Nephron (organoid): ENCODE results near the gene CLIP3.

Experiments
- H3K27ac Mint-ChIP-seq, 3 experiments: 2 replicates each; pipeline ENCODE4 v1.8.0; 2020; ENCODE audit warnings: mixed read lengths in 3 of 3, mild to moderate bottlenecking in 2 of 3, moderate library complexity in 1 of 3
- H3K27me3 Mint-ChIP-seq: 2 replicates; pipeline ENCODE4 v1.8.0; 2021; ENCODE audit warnings: low read depth, mild to moderate bottlenecking, moderate library complexity, mixed read lengths
- H3K36me3 Mint-ChIP-seq: 2 replicates; pipeline ENCODE4 v1.8.0; 2020; ENCODE audit warnings: low read depth, mixed read lengths
- H3K4me1 Mint-ChIP-seq: 2 replicates; pipeline ENCODE4 v1.8.0; 2020; ENCODE audit warnings: mixed read lengths
- H3K4me3 Mint-ChIP-seq, 3 experiments: 2 replicates each; pipeline ENCODE4 v1.8.0; 2020; ENCODE audit warnings: mild to moderate bottlenecking in 3 of 3, mixed read lengths in 3 of 3, moderate library complexity in 2 of 3
- H3K9me3 Mint-ChIP-seq: 2 replicates; pipeline ENCODE4 v1.8.0; 2020; ENCODE audit warnings: mixed read lengths
- TF ChIP-seq, protein P1 (sequence below), 3 experiments: fragments of 200-600 bp; sonication (generic); IDR thresholded peaks; one replicate each; pipeline ENCODE4 v1.5.0; 2021; ENCODE audit warnings: antibody characterized with exemption in 3 of 3; ENCODE audit not compliant: unreplicated experiment in 3 of 3

Gene CLIP3

DNA sequence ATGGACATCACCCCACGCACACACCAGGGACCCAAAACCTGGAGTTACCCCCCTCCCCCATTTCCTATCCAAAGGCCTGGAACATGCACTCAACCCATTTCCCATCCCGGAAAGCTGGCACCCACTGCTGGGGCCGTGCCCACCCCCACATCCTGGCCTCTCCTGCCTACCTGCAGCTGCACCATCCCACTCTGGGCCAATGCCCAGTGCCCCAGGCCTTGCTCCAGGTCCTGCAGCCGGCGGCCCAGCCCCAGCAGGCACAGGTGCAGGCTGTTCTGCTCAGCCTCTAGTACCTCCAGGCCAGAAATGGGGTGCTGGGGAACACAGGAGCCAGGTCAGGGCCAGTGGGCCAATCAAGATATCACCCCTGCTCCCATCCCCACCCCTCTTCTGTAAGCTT is 25.7 kb downstream of the CLIP3 start:
- Mint-ChIP-seq H3K27ac (no peak overlapping the region), H3K4me1 (peaks cover 9% of the 10 kb centered on the region), H3K4me3 (no peak overlapping the region), H3K27me3 (peaks cover 16% of the 10 kb centered on the region), H3K36me3 (peaks cover 9% of the 10 kb centered on the region), H3K9me3 (no peaks in the 10 kb centered on the region)
- TF ChIP-seq, protein P1, sequence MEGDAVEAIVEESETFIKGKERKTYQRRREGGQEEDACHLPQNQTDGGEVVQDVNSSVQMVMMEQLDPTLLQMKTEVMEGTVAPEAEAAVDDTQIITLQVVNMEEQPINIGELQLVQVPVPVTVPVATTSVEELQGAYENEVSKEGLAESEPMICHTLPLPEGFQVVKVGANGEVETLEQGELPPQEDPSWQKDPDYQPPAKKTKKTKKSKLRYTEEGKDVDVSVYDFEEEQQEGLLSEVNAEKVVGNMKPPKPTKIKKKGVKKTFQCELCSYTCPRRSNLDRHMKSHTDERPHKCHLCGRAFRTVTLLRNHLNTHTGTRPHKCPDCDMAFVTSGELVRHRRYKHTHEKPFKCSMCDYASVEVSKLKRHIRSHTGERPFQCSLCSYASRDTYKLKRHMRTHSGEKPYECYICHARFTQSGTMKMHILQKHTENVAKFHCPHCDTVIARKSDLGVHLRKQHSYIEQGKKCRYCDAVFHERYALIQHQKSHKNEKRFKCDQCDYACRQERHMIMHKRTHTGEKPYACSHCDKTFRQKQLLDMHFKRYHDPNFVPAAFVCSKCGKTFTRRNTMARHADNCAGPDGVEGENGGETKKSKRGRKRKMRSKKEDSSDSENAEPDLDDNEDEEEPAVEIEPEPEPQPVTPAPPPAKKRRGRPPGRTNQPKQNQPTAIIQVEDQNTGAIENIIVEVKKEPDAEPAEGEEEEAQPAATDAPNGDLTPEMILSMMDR (IDR thresholded peaks at IDR 0.05; ENCODE audit: unreplicated experiment in 3 of 3): no peak

DNA sequence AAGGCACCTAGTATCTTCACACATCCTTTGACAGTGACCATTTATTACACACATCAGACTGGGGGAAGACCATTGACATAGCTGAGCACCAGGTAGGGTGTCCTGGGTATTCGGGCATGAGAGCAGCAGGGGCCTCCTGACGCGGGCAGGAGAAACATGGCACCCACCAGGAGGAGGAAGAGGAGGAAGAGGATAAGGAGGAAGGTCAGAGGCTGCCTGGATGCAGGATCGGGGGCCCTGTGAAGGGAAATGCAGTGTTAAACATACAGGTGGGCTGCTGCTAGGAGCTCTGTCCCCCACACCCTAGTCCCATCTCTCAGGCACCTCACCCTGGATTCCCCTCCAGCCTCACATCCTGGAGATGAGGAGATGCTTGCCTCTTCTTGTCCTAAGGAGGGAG is 29.4 kb downstream of the CLIP3 start:
- H3K27me3 Mint-ChIP-seq: peaks cover 4% of the 10 kb centered on the region

DNA sequence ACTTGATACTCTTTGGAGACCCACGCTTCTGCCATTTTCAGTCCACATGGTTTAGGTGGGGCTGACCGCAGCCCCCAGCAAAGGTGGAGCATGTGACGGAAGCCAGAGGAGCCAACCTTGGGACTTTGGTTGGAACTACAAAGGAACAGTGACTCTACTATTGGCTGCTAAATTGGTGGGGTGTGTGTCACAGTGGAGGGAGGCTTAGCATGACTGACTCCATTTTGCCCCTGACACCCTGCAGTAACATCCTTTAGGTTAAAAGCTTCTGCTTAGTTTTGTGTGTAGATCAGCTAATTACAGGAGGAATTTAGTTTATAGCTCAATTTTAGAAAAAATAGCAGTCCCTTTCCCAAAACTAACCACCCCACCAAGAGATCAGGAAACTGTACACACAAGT is 31.1 kb downstream of the CLIP3 start:
- peaks cover 4% of the 10 kb centered on the region for H3K27me3 Mint-ChIP-seq
- H3K9me3 Mint-ChIP-seq: no peaks in the 10 kb centered on the region
- no peak overlapping the region for H3K4me3 Mint-ChIP-seq
- peaks cover 17% of the 10 kb centered on the region for H3K36me3 Mint-ChIP-seq
- TF ChIP-seq, protein P1 (IDR thresholded peaks at IDR 0.05; ENCODE audit: unreplicated experiment in 3 of 3): no peak
- no peak overlapping the region for H3K27ac Mint-ChIP-seq
- H3K4me1 Mint-ChIP-seq: peaks cover 7% of the 10 kb centered on the region

More for the DNA sequence above, 29.4 kb downstream of the CLIP3 start:
- Mint-ChIP-seq H3K36me3 (peaks cover 12% of the 10 kb centered on the region), H3K9me3 (no peaks in the 10 kb centered on the region), H3K4me3 (no peak overlapping the region), H3K27ac (no peak overlapping the region), H3K4me1 (no peaks in the 10 kb centered on the region)
- TF ChIP-seq, protein P1 (IDR thresholded peaks at IDR 0.05; ENCODE audit: unreplicated experiment in 3 of 3): no peak

DNA sequence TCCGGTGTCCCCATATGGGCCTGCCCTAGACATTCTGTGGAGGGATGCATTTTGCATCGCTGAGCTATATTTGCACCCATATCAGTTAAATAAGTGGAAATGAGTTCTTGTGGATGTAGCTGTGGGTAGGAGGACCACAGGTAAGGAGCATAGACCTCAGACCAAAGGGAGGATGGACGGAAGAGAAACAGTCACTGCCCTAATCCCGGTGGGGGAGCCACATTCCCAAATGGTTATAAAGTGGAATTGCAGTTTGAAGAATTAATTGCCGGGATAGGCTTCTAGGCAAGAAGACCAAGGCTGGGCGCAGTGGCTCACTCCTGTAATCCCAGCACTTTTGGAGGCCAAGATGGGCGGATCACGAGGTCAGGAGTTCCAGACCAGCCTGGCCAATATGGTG is 35.9 kb downstream of the CLIP3 start:
- Mint-ChIP-seq H3K4me3 (peak overlapping the region; percentile 86 to 92 (median 88)), H3K4me1 (peaks cover 21% of the 10 kb centered on the region), H3K27me3 (no peaks in the 10 kb centered on the region), H3K36me3 (peaks cover 8% of the 10 kb centered on the region), H3K9me3 (no peaks in the 10 kb centered on the region), H3K27ac (peak overlapping the region in 1 of 3 experiments; percentile 22)
- TF ChIP-seq, protein P1 (IDR thresholded peaks at IDR 0.05; ENCODE audit: unreplicated experiment in 3 of 3): no peak

DNA sequence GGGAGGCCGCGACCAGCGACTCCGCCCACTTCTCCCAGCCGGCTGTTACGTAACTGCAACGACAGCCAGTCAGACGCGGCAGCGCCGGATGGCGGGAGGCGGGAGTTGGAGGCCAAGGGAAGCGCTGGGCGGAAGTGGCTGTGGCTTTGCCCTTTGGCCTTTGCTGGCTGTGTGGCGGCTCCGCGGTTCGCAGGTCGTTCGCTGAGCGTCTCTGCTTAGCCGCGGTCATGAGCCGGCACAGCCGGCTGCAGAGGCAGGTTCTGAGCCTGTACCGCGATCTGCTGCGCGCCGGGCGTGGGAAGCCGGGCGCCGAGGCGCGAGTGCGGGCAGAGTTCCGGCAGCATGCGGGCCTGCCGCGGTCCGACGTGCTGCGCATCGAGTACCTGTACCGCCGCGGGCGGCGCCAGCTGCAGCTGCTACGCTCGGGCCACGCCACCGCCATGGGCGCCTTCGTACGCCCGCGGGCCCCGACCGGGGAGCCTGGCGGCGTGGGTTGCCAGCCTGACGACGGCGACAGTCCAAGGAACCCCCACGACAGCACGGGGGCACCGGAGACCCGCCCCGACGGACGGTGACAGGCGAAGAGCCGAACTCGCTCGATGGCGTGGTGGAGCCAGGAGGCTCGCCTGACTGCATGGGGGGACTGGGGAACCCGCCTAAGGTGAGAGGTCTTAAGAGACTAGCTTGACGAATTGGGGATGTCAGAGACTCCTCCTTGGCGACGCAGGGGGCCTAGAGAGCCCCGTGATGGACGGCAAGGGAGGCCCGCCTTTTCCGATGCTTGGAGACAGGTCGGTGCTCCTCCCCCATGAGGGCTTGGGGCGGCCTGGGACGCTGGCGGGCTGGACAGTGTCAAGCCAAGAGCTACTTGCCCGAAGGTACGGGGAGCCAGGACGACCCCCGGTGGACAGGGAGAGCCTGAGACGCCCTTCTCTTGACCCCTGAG is 37.4 kb downstream of the CLIP3 start, which contains the start of gene SDHAF1:
TSS of gene SDHAF1 (plus strand) at position 141 of the 946 bp plus-strand sequence. CDS start at position 228, 87 bp downstream.
- H3K4me3 Mint-ChIP-seq: peak within 1 kb of the TSS; percentile 88 to 94 (median 93)
- H3K4me1 Mint-ChIP-seq: peaks cover 21% of the 10 kb centered on the region
- H3K36me3 Mint-ChIP-seq: peaks cover 5% of the 10 kb centered on the region
- peak within 1 kb of the TSS; percentile 64 to 96 (median 94) for H3K27ac Mint-ChIP-seq
- no peaks in the 10 kb centered on the region for H3K9me3 Mint-ChIP-seq
- H3K27me3 Mint-ChIP-seq: no peaks in the 10 kb centered on the region
- TF ChIP-seq, protein P1 (IDR thresholded peaks at IDR 0.05; ENCODE audit: unreplicated experiment in 3 of 3): no peak
